ENCODE measurements around the gene SPATS2L. TPM values are rescaled to one million over a fixed set of nuclear protein-coding genes. Genes with fewer than 3 reads are reported as not detected.

SPATS2L gene
- total and polyA plus RNA-seq, 2 experiments from 2014 or later = 159 to 202 TPM

GRCh38 chr2:200329384-200329783 is 22.9 kb downstream of the SPATS2L start:
- H3K4me2 ChIP-seq = no peak overlapping the region

GRCh38 chr2:200329798-200330197 is 23.3 kb downstream of the SPATS2L start:
- H4K20me1 ChIP-seq (ENCODE audit: insufficient read depth, poor library complexity, severe bottlenecking) = peaks cover 38% of the 10 kb centered on the region
- DNase-seq (ENCODE audit: low spot score) = no peak
- H3K4me1 ChIP-seq (ENCODE audit: insufficient read depth) = no peaks in the 10 kb centered on the region
- no peaks in the 10 kb centered on the region for H3K36me3 ChIP-seq (replicated peaks; ENCODE audit: insufficient read depth, low read depth)
- TF ChIP-seq EZH2 (IDR thresholded peaks at IDR 0.05; ENCODE audit: borderline replicate concordance) (no peak), EZH2phosphoT487 (IDR thresholded peaks at IDR 0.05; ENCODE audit: low read depth, severe bottlenecking, unreplicated experiment) (no peak)
- TF ChIP-seq, protein P1, sequence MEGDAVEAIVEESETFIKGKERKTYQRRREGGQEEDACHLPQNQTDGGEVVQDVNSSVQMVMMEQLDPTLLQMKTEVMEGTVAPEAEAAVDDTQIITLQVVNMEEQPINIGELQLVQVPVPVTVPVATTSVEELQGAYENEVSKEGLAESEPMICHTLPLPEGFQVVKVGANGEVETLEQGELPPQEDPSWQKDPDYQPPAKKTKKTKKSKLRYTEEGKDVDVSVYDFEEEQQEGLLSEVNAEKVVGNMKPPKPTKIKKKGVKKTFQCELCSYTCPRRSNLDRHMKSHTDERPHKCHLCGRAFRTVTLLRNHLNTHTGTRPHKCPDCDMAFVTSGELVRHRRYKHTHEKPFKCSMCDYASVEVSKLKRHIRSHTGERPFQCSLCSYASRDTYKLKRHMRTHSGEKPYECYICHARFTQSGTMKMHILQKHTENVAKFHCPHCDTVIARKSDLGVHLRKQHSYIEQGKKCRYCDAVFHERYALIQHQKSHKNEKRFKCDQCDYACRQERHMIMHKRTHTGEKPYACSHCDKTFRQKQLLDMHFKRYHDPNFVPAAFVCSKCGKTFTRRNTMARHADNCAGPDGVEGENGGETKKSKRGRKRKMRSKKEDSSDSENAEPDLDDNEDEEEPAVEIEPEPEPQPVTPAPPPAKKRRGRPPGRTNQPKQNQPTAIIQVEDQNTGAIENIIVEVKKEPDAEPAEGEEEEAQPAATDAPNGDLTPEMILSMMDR (IDR thresholded peaks at IDR 0.05; ENCODE audit: poor library complexity) = no peak
- peaks cover 90% of the 10 kb centered on the region for H3K79me2 ChIP-seq
- H3K27me3 ChIP-seq = no peaks in the 10 kb centered on the region
- no peak overlapping the region for H3K27ac ChIP-seq
- 68% methylated on average over 3 of the region's 3 CpGs for WGBS (ENCODE audit: low lambda C conversion rate, missing lambda C conversion rate)
- H2AFZ ChIP-seq = no peak overlapping the region
- H3K9me2 ChIP-seq (replicated peaks; ENCODE audit: insufficient read depth) = no peaks in the 10 kb centered on the region
- no peak overlapping the region for H3K4me2 ChIP-seq
- H3K9me3 ChIP-seq (ENCODE audit: low read depth) = no peaks in the 10 kb centered on the region
- no peak overlapping the region for H3K4me3 ChIP-seq

More at GRCh38 chr2:200329384-200329783, 22.9 kb downstream of the SPATS2L start:
- WGBS (ENCODE audit: low lambda C conversion rate, missing lambda C conversion rate) = 100% methylated on average over 1 of the region's 2 CpGs
- no peak overlapping the region for H3K4me3 ChIP-seq
- H3K79me2 ChIP-seq = peaks cover 92% of the 10 kb centered on the region
- H3K9me3 ChIP-seq (ENCODE audit: low read depth) = no peaks in the 10 kb centered on the region
- TF ChIP-seq, protein P1 (IDR thresholded peaks at IDR 0.05; ENCODE audit: poor library complexity) = no peak
- no peak for TF ChIP-seq EZH2phosphoT487 (IDR thresholded peaks at IDR 0.05; ENCODE audit: low read depth, severe bottlenecking, unreplicated experiment)
- no peak for TF ChIP-seq EZH2 (IDR thresholded peaks at IDR 0.05; ENCODE audit: borderline replicate concordance)
- no peak overlapping the region for H3K27ac ChIP-seq
- no peak for DNase-seq (ENCODE audit: low spot score)
- no peaks in the 10 kb centered on the region for H3K27me3 ChIP-seq
- no peaks in the 10 kb centered on the region for H3K36me3 ChIP-seq (replicated peaks; ENCODE audit: insufficient read depth, low read depth)
- H3K4me1 ChIP-seq (ENCODE audit: insufficient read depth) = peaks cover 4% of the 10 kb centered on the region
- peaks cover 41% of the 10 kb centered on the region for H4K20me1 ChIP-seq (ENCODE audit: insufficient read depth, poor library complexity, severe bottlenecking)
- no peak overlapping the region for H2AFZ ChIP-seq
- H3K9me2 ChIP-seq (replicated peaks; ENCODE audit: insufficient read depth) = no peaks in the 10 kb centered on the region

- Histone ChIP-seq H3K27me3 (no peaks in the 10 kb centered on the region), H3K4me1 (ENCODE audit: insufficient read depth) (no peaks in the 10 kb centered on the region), H3K36me3 (replicated peaks; ENCODE audit: insufficient read depth, low read depth) (no peaks in the 10 kb centered on the region), H3K4me2 (no peak overlapping the region), H3K9me2 (replicated peaks; ENCODE audit: insufficient read depth) (no peaks in the 10 kb centered on the region), H2AFZ (no peak overlapping the region), H3K4me3 (no peak overlapping the region), H3K27ac (no peak overlapping the region), H4K20me1 (ENCODE audit: insufficient read depth, poor library complexity, severe bottlenecking) (peaks cover 43% of the 10 kb centered on the region), H3K79me2 (peaks cover 90% of the 10 kb centered on the region), H3K9me3 (ENCODE audit: low read depth) (no peaks in the 10 kb centered on the region)
- TF ChIP-seq, protein P1 (IDR thresholded peaks at IDR 0.05; ENCODE audit: poor library complexity) = no peak
- TF ChIP-seq EZH2phosphoT487 (IDR thresholded peaks at IDR 0.05; ENCODE audit: low read depth, severe bottlenecking, unreplicated experiment) (no peak), EZH2 (IDR thresholded peaks at IDR 0.05; ENCODE audit: borderline replicate concordance) (no peak)
- no peak for DNase-seq (ENCODE audit: low spot score)
- 54% methylated on average over 5 of the region's 5 CpGs for WGBS (ENCODE audit: low lambda C conversion rate, missing lambda C conversion rate)
These were observed 24.0 kb downstream of the SPATS2L start for GRCh38 chr2:200330351-200331060.
